Activated naive CD4-positive, alpha-beta T cell treated with anti-CD3 and anti-CD28 coated beads, Interleukin-2, amount 50 U/mL, for 24 hours (primary cell): ENCODE results near the gene IYD.
"Not testable (repeated sequence)": the region's sequence is repeated elsewhere in the genome, so short reads cannot be mapped to it uniquely, and the experiment has no call there.

ENCODE experiments used
- H3K27ac Mint-ChIP-seq: one replicate; pipeline ENCODE4 v1.8.0; 2021; ENCODE audit warnings: mild to moderate bottlenecking, mixed read lengths
- H3K27me3 Mint-ChIP-seq: one replicate; pipeline ENCODE4 v1.8.0; 2021; ENCODE audit warnings: mixed read lengths
- H3K36me3 Mint-ChIP-seq: one replicate; pipeline ENCODE4 v1.8.0; 2021; ENCODE audit warnings: mixed read lengths
- H3K4me1 Mint-ChIP-seq: one replicate; pipeline ENCODE4 v1.8.0; 2021; ENCODE audit warnings: mixed read lengths
- H3K4me3 Mint-ChIP-seq: one replicate; pipeline ENCODE4 v1.8.0; 2021; ENCODE audit warnings: mild to moderate bottlenecking, mixed read lengths
- H3K9me3 Mint-ChIP-seq: one replicate; pipeline ENCODE4 v1.8.0; 2021; ENCODE audit warnings: mixed read lengths

The IYD gene

GRCh38 chr6:150427037-150427602, 58.3 kb downstream of the IYD start:
- Mint-ChIP-seq H3K4me3 (no peak overlapping the region), H3K9me3 (no peaks in the 10 kb centered on the region), H3K36me3 (no peaks in the 10 kb centered on the region), H3K4me1 (no peaks in the 10 kb centered on the region), H3K27me3 (no peaks in the 10 kb centered on the region), H3K27ac (no peak overlapping the region)

DNA sequence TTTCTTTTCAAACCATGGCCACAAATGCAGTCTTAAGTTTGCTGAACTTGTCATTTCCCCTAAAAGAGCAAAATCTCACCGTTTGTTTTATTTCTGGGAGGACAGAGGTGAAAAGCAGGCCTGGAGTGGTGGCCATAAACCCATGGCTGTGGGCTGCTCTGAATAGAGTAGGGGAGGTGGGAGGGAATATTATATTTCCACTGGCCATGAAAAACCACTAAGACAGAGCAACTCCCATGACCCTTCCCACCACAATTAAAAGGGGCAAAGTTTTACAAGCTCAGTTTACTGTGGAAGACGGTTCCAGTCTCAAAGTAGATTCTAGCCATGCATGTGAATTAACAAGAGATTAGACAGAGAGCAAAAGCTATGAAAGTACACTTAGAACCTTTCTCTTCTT, 59.0 kb downstream of the IYD start:
- Mint-ChIP-seq H3K4me3 (no peak overlapping the region), H3K36me3 (no peaks in the 10 kb centered on the region), H3K9me3 (no peaks in the 10 kb centered on the region), H3K4me1 (no peaks in the 10 kb centered on the region), H3K27ac (no peak overlapping the region), H3K27me3 (no peaks in the 10 kb centered on the region)

DNA sequence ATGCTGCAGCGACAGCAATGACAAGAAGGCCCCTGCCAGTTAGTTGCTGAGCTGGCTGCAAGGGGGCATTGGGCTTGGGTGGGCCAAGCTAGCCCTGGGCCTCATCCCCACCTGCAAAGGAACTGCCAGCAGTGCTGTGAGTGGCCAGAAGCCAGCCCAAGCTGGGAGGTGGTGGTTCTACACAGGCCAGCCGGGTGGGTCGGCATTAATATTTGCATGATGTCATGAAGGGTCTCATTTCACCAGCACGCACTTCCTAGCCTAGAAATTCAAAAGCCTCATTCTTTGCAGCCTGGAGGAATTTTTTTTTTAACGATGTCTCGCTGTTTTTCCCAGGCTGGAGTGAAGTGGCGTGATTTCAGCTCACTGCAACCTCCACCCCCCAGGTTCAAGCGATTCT, 62.0 kb downstream of the IYD start:
- Mint-ChIP-seq H3K27ac (no peak overlapping the region), H3K36me3 (no peaks in the 10 kb centered on the region), H3K9me3 (no peaks in the 10 kb centered on the region), H3K27me3 (peaks cover 1% of the 10 kb centered on the region), H3K4me3 (no peak overlapping the region), H3K4me1 (no peaks in the 10 kb centered on the region)

GRCh38 chr6:150435360-150435759, 66.5 kb downstream of the IYD start:
- H3K9me3 Mint-ChIP-seq, result no peaks in the 10 kb centered on the region
- no peaks in the 10 kb centered on the region for H3K4me1 Mint-ChIP-seq
- no peak overlapping the region for H3K27ac Mint-ChIP-seq
- H3K36me3 Mint-ChIP-seq, result no peaks in the 10 kb centered on the region
- peaks cover 1% of the 10 kb centered on the region for H3K27me3 Mint-ChIP-seq
- no peak overlapping the region for H3K4me3 Mint-ChIP-seq

- H3K4me1 Mint-ChIP-seq, result no peaks in the 10 kb centered on the region
- no peaks in the 10 kb centered on the region for H3K9me3 Mint-ChIP-seq
- H3K27me3 Mint-ChIP-seq, result peaks cover 1% of the 10 kb centered on the region
- no peak overlapping the region for H3K4me3 Mint-ChIP-seq
- no peak overlapping the region for H3K27ac Mint-ChIP-seq
- H3K36me3 Mint-ChIP-seq, result no peaks in the 10 kb centered on the region
Observed at GRCh38 chr6:150435832-150436231, 67.0 kb downstream of the IYD start.

- Mint-ChIP-seq H3K4me3 (no peak overlapping the region), H3K36me3 (no peaks in the 10 kb centered on the region), H3K9me3 (no peaks in the 10 kb centered on the region), H3K4me1 (no peaks in the 10 kb centered on the region), H3K27me3 (peaks cover 1% of the 10 kb centered on the region), H3K27ac (no peak overlapping the region)
Observed at GRCh38 chr6:150439373-150439772, 70.6 kb downstream of the IYD start.

DNA sequence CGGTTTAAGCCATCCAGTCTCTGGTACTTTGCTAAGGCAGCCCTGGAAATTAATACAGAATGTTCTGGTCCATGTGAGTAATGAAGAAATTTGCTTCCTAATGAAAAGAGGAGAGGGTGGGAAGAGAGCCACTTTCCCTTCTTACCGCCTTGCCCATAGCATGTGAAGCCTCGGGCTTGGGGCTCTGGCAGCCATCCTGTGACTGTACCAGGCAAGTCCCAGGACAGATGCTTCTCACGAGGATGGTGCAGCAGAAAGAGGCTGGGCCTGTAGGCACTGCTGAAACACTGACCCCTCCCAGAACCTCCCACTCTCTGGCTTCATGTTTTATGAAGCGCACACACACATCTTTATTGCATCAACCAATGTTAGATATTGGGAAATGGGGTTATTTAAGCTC, 74.8 kb downstream of the IYD start:
- no peaks in the 10 kb centered on the region for H3K27me3 Mint-ChIP-seq
- H3K36me3 Mint-ChIP-seq, result no peaks in the 10 kb centered on the region
- no peak overlapping the region for H3K27ac Mint-ChIP-seq
- no peaks in the 10 kb centered on the region for H3K4me1 Mint-ChIP-seq
- no peak overlapping the region for H3K4me3 Mint-ChIP-seq
- H3K9me3 Mint-ChIP-seq, result no peaks in the 10 kb centered on the region

GRCh38 chr6:150444308-150444707, 75.5 kb downstream of the IYD start:
- Mint-ChIP-seq H3K4me3 (no peak overlapping the region), H3K9me3 (no peaks in the 10 kb centered on the region), H3K36me3 (no peaks in the 10 kb centered on the region), H3K27ac (no peak overlapping the region), H3K4me1 (no peaks in the 10 kb centered on the region), H3K27me3 (no peaks in the 10 kb centered on the region)

DNA sequence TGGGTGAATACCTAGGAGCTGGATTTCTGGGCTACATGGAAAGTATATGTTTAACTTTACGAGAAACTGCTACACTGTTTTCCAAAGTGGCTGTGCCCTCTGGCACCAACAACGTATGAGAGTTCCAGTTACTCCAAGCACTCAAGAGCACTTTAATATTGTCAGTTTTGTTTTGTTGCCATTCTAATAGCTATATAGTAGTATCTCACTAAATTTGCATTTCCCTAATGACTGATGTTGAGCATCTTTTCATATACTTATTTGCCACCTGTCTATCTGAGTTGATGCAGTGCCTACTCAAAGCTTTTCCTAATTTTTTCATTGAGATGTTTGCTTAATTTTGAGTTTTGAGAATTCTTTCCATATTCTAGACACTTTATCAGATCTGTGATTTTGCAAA, 76.7 kb downstream of the IYD start:
- no peaks in the 10 kb centered on the region for H3K4me1 Mint-ChIP-seq
- H3K36me3 Mint-ChIP-seq, result no peaks in the 10 kb centered on the region
- no peaks in the 10 kb centered on the region for H3K9me3 Mint-ChIP-seq
- H3K4me3 Mint-ChIP-seq, result no peak overlapping the region
- no peak overlapping the region for H3K27ac Mint-ChIP-seq
- H3K27me3 Mint-ChIP-seq, result no peaks in the 10 kb centered on the region

DNA sequence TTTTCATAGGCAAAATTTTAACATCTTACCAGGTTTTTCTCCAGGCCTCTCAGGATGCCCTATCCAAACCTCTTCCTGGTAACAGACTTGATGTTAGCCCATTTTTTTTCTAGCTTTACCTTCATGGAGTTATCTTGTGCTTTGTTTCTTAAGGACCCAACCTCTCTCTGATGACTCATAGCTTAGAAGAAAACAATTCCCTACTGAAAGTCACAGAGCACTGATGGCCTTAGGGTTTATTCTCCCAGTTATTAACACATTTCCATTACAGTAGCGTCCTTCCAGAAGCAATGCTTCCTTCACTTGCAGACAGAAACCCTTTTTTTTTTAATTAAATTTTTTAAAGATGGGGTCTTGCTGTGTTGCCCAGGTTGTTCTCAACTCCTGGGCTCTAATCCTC, 79.4 kb downstream of the IYD start:
- Mint-ChIP-seq H3K27me3 (peaks cover 2% of the 10 kb centered on the region), H3K9me3 (no peaks in the 10 kb centered on the region), H3K36me3 (no peaks in the 10 kb centered on the region), H3K4me1 (no peaks in the 10 kb centered on the region), H3K4me3 (no peak overlapping the region), H3K27ac (no peak overlapping the region)

- H3K4me3 Mint-ChIP-seq, H3K27me3 Mint-ChIP-seq, H3K9me3 Mint-ChIP-seq, H3K4me1 Mint-ChIP-seq, H3K36me3 Mint-ChIP-seq, H3K27ac Mint-ChIP-seq: not testable (repeated sequence)
Observed at GRCh38 chr6:150449055-150449454, 80.2 kb downstream of the IYD start.

GRCh38 chr6:150450918-150451317, 82.1 kb downstream of the IYD start:
- H3K4me3 Mint-ChIP-seq, result no peak overlapping the region
- no peaks in the 10 kb centered on the region for H3K9me3 Mint-ChIP-seq
- H3K27ac Mint-ChIP-seq, result no peak overlapping the region
- H3K4me1 Mint-ChIP-seq, result no peaks in the 10 kb centered on the region
- peaks cover 2% of the 10 kb centered on the region for H3K27me3 Mint-ChIP-seq
- H3K36me3 Mint-ChIP-seq, result no peaks in the 10 kb centered on the region

- Mint-ChIP-seq H3K27ac (no peak overlapping the region), H3K36me3 (no peaks in the 10 kb centered on the region), H3K4me3 (no peak overlapping the region), H3K4me1 (no peaks in the 10 kb centered on the region), H3K27me3 (peaks cover 4% of the 10 kb centered on the region), H3K9me3 (no peaks in the 10 kb centered on the region)
Observed at GRCh38 chr6:150451807-150452427, 83.1 kb downstream of the IYD start.

- Mint-ChIP-seq H3K27me3 (peaks cover 4% of the 10 kb centered on the region), H3K4me3 (no peak overlapping the region), H3K36me3 (no peaks in the 10 kb centered on the region), H3K4me1 (no peaks in the 10 kb centered on the region), H3K9me3 (no peaks in the 10 kb centered on the region), H3K27ac (no peak overlapping the region)
Observed at GRCh38 chr6:150452428-150453243, 83.8 kb downstream of the IYD start.

GRCh38 chr6:150453357-150453756, 84.5 kb downstream of the IYD start:
- Mint-ChIP-seq H3K9me3 (no peaks in the 10 kb centered on the region), H3K27ac (no peak overlapping the region), H3K4me1 (no peaks in the 10 kb centered on the region), H3K4me3 (no peak overlapping the region), H3K27me3 (peaks cover 4% of the 10 kb centered on the region), H3K36me3 (no peaks in the 10 kb centered on the region)
